Left colon (tissue), 2 donors: ENCODE measurements around the gene EPN2. TPM values are rescaled to one million over a fixed set of nuclear protein-coding genes. Genes with fewer than 3 reads are reported as not detected.

Experiments
- ATAC-seq: fragments of 200-7000 bp; cut with Tn5 transposase; one replicate; pipeline ENCODE4 v1.9.1; 2020; ENCODE audit warnings: mild to moderate bottlenecking, moderate library complexity
- DNase-seq, 2 donors: peaks; one replicate each; pipeline ENCODE4 v3.0.0-alpha.2; 2020
- intact Hi-C, 2 donors: fragments of 100-400 bp; cut with DNase I in 1 of 2; cut with micrococcal nuclease in 1 of 2; formaldehyde crosslinking; loops; one replicate each; pipeline versions ENCODE4 v1.11.2 to v1.14.0; 2022; cut with DNase I, micrococcal nuclease
- total RNA-seq, 2 donors: library from RNA; stranded (reverse); fragmentation: NEBNext Ultra II Directional; extraction: Animal tissue kit (Norgen Biotek cat#: 25700); gene quantifications; one replicate each; pipeline ENCODE4 v1.2.1, GENCODE V29; 2021
- donor health status: DM: no; HTN: no; CAD: no.
- donor health status: DM: yes; HTN: yes; CAD: no.

EPN2 gene
- total RNA-seq, 2 donors from 2014 or later = 41.0 to 45.9 TPM

DNA sequence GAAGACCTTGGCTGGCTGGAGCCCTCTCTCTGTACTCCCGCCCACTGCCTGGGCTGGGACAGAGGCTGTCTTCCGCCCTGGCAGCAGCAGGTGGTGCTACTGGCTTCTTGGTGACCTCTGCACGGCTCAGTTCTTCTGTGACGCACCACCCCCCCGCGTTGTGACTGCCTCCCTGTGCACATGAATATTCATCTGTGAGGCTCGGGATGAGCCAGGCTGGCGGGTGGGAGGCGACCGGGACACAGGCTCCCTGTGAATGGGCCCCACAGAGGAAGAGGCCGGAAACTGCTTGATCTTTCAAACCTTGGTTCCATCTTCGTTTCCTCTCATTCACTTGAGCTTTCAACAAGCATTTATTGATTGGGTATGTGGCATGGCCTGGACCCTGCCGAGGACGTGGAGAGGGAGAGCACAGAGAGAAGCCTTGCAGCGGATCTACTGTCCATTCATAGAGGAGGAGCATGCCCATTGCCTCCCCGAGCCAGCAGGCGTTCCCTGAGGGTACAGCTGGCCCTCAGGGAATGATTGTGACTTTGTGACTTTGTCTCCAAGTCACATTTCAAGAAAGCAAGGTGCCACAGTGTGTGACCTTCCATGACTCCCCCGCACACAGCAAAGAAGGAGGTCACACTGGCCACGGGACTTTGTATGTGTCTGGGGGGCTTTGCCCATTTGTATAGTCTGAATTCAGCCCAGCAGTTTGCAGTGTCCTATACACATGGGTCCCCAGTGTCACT is 80.4 kb downstream of the EPN2 start:
- ATAC-seq (peak; percentile 97), DNase-seq (peak; percentile 87 to 89)
- intact Hi-C loops = no loop called here

DNA sequence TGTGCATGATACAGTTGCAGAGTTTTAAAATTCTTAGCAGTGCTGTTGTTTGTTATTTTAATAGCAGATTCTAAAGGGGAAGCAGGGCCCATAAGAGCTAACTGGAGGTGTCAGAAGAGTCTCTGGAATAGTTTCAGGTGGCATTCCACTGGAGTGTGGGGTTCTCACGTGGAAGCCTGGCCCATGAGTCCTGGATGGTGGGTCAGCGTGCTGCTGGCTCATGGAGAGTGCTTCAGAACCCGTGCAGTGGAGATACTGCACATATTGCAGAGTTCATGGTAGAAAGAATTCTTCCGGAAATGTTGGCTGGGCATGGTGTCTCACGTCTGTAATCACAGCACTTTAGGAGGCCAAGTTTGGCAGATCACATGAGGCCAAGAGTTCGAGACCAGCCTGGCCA is 81.4 kb downstream of the EPN2 start:
- ATAC-seq (no peak), DNase-seq (no peak)
- intact Hi-C loops = no loop called here

DNA sequence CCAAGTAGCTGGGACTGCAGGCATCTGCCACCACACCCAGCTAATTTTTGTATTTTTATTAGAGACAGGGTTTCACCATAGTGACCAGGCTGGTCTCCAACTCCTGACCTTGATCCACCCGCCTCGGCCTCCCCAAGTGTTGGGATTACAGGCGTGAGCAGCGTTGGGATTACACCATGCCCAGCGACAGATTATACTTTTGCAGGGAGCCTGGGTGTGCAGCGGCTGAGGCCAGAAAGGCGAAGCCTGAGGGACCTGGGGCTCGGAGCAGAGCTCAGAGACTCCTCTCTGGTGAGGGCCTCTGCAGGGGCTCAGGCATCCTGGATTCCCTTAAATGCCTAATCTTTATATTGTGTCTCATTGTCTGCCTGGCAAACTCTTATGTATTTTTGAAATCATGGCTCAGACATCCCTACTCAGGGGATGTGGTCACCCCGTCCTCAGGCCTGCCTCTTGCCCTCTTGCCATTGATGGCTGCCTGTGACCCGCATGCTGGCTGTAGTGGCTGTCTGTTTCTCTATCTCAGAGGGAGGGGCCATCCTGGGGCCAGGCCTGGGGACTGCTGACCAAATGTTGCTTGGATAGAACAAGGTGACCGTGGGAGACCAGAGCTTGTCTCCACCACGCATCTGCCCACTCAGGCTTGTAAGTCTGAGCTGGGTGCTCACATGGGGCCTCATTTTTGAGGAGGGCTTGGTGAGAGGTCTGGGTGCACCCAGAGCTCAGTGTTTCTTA is 82.8 kb downstream of the EPN2 start:
- ATAC-seq (no peak), DNase-seq (no peak)
- intact Hi-C loops = no loop called here

DNA sequence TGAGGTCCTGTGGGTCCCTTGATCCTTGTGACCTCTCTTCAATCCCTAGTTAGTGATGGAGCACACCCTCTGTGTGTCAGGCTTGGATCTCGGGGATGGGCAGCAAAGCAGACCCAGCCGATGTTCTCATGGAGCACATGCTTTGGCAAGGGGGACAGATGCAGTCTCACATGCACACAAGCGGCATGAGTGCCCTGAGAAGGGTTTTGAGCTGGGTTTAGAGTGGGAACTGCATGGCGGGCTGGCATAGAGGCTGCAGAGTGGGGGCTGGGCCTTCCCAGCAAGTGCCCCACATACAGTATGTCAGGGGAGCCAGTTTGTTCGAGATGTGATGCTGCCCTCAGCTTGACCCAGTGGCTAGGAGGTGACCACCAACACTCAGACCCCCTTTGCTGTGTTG is 83.7 kb downstream of the EPN2 start:
- intact Hi-C loops = no loop called here
- ATAC-seq (no peak), DNase-seq (no peak)

DNA sequence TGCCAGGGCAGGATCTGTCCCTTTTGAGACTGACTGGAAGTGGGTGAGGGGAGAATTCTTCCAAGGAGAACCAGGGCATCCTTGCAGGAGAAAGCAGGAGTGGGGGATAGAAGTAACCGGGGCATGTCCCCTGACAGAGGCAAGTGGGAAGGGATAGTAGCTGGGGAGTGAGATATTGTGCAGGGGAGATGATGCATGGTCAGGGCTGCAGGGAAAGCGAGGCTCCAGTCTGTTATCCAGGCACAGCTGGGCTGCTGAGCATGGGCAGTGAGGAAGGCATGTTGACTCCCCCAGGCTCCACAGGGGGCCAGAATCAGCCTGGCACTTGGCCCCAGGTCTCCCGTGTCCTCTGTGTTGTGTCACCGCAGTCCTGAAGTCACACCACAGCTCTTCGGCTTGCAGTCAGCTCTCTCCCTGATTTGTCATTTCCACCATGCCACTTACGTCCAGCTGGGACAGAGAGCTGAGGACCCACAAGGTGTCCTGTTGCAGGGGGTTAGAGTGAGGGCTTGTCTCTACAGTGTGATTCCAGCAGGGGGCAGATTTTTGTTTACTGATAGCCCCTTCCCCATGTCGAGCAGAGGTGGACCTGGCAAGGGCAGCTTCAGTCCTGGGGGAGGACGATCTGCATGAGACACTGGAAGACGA is 84.4 kb downstream of the EPN2 start:
- DNase-seq (no peak), ATAC-seq (no peak)
- intact Hi-C loops = no loop called here

DNA sequence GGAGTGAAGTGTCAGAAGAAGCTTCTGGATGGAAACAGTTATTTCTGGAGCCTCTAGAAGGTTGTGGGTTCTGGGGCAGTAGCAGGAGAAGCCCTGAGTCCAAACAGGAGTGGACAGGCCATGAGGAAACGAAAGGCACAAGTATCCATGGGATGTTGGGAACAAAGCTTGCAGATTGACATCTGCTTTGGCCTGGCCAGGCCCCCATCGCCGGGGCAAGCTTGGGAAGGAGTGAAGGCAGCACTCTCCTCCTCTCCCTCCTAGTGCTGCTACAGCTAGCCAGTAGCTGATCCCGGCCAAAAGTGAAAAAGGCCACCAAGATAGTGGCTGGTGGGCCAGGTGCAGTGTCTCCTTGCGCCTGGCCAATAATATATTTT is 85.0 kb downstream of the EPN2 start:
- intact Hi-C loops = no loop called here
- DNase-seq (no peak), ATAC-seq (no peak)

DNA sequence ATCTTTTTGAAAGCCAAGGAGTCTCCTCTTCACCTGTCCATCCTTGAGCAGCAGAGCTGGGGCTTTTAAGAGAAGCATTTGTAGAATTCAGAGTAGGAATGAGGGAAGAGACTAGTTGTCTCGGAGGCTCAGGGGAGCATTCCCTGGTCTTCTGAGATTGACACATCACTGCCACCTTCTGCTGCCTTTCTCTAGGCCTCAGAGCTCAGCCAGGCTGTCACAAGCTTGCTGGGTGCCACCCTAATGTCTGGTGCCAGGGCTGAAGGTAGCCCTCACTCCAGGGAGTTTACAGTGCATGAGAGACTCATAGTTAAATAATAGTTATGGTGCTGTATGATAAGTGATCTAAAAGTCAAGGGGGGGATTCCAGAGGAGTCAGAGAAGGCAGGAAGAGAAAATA is 85.7 kb downstream of the EPN2 start:
- intact Hi-C loops = no loop called here
- DNase-seq (no peak), ATAC-seq (no peak)

DNA sequence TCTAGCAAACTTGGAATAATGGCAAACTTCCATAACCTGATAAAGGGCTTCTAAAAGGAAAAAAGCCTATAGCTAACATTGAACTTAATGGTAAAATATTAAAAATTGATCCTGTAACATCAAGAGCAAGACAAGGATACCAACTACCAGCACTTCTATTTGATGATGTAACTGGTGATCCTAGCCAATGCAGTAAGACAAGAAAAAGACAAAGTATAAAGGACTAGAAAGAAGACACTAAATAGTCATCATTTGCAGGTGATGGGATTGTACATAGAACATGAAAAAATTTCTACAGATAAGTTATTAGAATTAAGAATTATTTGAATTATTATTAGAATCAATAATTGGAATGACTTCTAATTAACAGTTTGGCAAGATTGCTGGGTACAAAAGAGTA is 88.4 kb downstream of the EPN2 start:
- no peak for ATAC-seq
- DNase-seq = no peak
- intact Hi-C loops = no loop called here

DNA sequence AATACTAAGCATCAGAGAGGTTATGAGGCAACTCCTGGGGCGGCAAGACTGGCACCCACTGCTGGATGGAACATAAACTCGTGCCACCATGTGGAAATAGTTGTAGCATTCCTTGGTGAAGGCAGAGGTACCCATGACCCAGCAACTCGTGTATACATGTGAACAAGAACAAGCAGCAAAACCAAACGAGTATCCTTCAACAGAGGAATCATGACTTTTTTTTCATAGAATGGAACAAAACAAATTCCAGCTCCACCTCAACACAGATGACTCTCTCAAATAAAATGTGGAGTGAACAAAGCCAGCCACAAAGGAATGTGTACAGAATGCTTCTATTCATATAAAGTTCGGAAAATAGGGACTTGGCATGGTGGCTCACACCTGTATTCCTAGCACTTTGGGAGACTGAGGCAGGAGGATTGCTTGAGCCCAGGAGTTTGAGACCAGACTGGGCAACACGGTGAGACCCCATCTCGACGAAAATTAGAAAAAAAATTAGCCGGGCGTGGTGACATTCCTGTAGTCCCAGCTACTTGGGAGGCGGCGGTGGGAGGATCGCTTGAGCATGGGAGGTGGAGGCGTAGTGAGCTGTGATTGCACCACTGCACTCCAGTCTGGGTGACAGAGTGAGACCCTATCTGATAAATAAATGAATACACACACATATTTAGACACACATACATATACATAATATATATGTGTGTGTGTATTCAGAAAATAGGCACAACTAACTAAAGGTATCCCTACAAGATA is 90.0 kb downstream of the EPN2 start:
- intact Hi-C loops = no loop called here
- DNase-seq (no peak), ATAC-seq (no peak)

DNA sequence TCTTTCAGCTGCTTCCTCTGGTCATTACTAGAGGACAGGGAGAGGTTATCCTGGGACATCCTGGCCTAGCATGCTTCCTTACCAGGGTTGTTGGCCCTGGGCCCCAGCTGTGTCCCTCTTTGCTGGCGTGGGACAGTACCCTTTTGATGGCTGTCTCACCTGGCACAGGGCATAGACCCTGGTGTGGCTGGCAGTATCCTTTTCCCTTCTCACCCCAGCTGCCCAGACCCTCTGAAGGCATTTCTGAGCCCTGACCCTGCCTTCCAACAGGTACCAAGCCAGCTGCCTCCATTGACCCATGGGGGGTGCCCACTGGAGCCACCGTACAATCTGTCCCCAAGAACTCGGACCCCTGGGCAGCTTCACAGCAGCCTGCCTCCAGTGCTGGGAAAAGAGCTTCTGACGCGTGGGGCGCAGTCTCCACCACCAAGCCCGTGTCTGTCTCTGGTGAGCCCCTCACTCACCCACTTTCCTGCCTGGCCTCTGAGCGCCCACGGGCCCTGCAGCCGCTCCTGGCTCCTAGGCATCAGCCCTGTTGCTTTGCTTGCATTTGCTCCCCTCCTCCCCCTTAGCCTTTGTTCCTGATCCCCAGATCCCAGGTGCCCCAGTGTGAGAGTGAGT is 91.4 kb downstream of the EPN2 start:
- no peak for DNase-seq
- intact Hi-C loops = no loop called here
- ATAC-seq = peak; percentile 11

DNA sequence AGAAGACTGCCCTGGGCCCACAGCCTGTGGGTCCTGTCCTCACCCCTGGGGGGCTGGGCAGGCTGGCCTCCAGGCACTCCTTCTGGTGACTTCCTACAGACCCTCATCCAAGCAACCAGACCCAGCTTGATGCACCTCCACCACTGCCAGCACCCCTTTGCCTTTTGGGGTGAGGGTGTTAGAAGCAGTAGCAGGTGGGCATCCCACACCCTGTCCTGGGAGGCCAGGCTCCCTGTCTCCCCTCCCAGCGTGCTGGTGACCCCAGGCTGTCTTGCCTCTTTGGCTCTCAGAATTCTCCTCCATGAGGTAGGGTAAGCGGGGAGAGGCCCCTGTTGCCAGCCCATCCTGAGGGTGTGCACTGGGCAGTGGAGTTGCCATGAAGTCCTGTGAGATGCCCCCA is 92.0 kb downstream of the EPN2 start:
- ATAC-seq (no peak), DNase-seq (no peak)
- intact Hi-C loops = no loop called here

DNA sequence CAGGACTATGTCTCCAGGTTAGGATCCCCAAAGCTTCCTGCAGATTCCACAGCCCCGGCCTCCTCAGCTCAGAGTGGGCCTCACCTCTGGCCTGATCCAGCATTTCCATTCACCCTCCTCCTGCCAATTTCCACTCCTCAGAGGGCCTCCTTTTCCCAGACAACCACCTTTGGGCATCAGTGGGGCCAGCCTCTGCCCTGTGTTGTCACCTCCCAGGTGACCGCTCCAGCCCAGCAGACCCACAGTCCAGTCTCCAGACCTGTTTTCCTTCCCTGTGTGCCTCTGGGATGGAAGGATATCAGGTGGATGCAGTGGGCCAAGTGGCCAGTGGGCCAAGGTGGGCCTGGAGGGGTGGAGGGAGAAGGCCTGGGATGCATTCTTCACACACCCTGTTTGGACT is 92.7 kb downstream of the EPN2 start:
- no peak for ATAC-seq
- intact Hi-C loops = no loop called here
- DNase-seq = no peak

DNA sequence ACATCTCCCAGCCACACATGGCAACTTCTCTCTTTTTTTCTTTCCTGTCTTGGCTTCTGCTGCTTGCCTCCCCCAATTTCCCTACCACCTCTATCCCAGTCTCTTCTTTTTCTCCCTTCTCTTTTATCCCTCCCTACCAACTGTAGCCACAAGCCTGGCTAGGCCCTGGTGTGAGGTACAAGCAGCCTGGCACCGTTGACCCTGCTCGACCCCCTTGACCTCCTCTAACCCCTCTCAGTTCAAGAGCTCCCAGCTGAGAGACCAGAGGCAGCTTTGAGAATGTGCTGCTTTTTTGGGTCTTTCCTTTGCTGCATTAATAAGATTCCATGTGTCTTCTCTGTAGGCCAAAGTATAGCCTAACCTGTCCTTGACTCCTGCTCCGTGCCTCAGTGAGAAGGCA is 93.1 kb downstream of the EPN2 start:
- ATAC-seq = no peak
- intact Hi-C loops = no loop called here
- no peak for DNase-seq

DNA sequence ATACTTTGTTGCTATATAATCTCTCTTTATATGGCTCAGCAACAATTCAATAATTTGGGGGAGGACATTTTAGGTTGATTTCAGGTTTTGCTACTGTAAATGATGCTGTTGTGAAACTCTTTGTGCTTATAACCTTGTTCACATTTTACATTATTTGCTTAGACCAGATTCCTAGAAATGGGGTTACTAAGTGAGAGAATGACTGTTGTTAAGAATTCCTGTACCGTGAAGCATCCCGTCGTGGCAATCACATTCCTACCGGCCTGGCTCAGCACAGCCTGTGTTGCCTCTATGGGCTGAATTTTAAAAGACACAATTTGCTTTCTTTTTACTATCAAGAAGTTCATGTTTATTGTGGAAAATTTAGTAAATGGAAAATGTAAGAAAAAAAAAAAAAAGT is 94.0 kb downstream of the EPN2 start:
- DNase-seq (no peak), ATAC-seq (no peak)
- intact Hi-C loops = no loop called here

DNA sequence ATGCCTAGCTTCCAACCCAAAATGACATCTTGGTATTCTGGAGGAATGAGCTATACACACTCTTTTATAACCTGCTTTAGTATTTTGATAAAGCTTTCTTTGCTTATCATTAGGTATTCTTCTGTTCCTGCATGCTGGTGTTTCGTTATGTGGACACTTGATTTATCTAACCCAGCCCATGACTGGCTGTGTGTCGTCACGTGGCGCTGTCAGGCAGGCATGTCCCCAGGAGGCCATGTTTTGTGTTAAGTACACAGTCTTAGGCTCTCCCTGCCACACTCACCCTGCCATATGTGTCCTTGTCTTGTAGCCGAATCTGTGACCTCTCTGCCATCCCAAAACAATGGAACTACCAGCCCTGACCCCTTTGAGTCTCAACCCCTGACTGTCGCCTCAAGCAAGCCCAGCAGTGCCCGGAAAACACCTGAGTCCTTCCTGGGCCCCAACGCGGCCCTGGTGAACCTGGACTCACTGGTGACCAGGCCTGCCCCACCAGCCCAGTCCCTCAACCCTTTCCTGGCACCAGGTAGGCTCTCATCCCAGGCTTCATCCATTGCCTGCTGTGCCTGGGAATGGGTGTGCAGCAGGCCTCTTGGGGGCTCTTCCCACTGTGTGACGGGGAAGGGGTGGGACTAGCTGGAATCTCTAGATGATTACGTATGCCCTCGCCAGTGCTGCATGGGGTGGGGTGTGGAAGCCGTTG is 94.5 kb downstream of the EPN2 start:
- ATAC-seq (no peak), DNase-seq (no peak)
- intact Hi-C loops = no loop called here

DNA sequence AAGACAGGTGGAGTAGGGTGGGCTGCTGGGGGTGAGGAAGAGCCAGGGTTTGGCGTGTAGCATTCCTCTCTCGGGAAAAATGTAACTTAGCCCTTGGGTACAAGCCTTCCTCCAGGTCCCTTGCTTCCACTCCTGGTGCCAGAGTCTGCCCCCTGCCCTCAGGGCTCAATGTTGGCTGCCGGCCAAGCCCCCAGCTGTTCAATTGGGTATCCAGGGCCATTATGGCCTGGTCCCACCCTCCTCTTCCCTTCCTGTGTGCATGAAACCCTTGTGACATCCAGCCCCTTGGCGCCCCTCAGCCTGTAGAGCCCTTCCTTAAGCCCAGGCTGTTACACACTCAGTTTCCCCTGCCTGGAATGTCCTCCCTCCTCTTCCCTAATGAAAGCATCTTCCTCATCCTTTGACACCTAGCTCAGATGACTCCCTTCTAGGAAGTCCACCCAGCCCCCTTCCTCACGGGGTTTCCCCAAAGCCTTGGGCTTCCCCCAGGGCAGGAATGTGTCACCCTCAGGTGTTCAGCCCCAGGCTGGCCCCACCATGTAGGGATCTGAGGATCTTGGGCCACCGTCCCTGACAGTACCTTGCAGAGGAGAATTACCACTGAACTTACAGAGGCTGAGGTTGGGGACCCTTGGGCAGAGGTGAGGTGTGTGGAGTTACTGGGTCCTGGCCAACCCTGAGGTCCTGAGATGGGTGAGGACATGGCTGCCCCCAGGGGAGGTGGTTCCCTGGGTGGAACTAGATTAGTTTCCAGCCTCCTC is 95.4 kb downstream of the EPN2 start:
- intact Hi-C loops = no loop called here
- ATAC-seq (no peak), DNase-seq (no peak)

DNA sequence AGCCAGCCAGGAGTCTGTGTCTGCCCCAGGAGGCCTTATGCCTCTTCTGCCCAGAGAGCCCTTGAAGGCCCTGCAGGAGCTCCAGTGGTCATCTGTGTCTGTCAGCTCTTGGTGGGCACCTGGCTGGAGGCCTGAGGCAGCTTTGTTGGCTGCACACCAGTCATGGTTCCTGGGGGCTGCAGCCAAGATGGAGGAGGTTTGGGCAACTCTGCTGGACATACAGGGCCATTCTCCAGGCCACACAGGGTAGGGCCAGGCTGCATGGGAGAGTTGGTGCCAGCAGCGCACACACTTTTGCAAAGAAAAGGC is 95.9 kb downstream of the EPN2 start:
- intact Hi-C loops = no loop called here
- DNase-seq = no peak
- no peak for ATAC-seq

DNA sequence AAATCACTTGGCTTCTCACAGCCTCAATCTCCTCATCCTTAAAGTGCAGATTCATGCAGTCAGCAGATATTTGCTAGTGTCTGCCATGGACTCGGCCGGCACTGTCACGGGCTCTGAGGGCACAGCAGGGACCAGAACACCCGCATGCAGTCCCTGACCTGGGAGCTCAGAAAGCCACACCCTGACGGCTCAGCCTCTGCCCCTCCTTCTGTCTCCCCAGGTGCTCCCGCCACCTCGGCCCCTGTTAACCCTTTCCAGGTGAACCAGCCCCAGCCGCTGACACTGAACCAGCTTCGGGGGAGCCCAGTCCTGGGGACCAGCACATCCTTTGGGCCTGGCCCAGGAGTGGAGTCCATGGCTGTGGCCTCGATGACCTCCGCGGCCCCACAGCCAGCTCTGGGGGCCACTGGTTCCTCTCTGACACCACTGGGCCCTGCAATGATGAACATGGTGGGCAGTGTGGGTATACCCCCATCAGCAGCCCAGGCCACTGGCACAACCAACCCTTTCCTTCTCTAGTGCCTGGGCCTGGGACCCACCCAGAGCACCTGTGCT is 96.6 kb downstream of the EPN2 start:
- DNase-seq (no peak), ATAC-seq (no peak)
- intact Hi-C loops = no loop called here
